GM21515 (cell line): ENCODE data around the gene ATXN1.

Source experiments
- ATAC-seq: cut with Tn5 transposase; IDR thresholded peaks from one replicate; pipeline ENCODE4 v1.9.1; 2021; ENCODE audit not compliant: unreplicated experiment

Gene ATXN1

GRCh38 chr6:16354692-16355091 is 406.6 kb downstream of the ATXN1 start:
- ATAC-seq: no peak

GRCh38 chr6:16352821-16353438 is 408.3 kb downstream of the ATXN1 start:
- ATAC-seq: no peak

GRCh38 chr6:16352258-16352635 is 409.0 kb downstream of the ATXN1 start:
- no peak for ATAC-seq

GRCh38 chr6:16349544-16349943 is 411.7 kb downstream of the ATXN1 start:
- ATAC-seq: no peak

DNA sequence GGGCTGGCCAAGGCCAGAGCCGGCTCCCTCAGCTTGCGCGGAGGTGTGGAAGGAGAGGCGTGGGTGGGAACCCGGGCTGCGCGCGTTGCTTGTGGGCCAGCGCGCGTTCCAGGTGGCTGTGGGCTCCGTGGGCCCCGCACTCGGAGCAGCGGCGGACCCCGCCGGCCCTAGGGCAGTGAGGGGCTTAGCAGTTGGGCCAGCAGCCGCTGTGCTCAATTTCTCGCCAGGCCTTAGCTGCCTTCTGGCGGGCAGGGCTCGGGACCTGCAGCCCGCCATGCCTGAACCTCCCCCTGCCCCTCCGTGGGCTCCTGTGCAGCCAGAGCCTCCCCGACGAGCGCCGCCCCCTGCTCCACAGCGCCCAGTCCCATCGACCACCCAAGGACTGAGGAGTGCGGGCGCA is 414.4 kb downstream of the ATXN1 start:
- ATAC-seq: no peak

- ATAC-seq: no peak
These were observed 415.6 kb downstream of the ATXN1 start for GRCh38 chr6:16345449-16346330.

DNA sequence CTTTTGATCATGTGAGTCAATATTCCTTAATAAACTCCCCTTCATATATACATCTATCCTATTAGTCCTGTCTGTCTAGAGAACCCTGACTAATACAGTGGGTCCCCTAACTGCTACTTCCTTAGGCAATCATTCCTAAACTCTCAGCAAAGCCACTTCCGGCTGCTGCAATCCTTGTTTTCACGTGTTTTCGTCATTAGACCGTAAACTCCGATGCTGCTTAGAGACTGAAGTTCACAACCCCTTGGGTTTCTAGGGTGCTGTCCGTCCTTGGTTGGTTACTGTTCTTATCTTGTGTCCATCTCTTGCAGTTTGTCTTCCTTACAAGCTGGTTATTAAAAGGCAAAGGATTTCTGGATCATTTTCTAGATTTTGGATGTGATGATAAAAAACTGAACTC is 416.5 kb downstream of the ATXN1 start:
- no peak for ATAC-seq

- no peak for ATAC-seq
These were observed 417.7 kb downstream of the ATXN1 start for GRCh38 chr6:16343593-16343992.

- ATAC-seq: no peak
These were observed 422.0 kb downstream of the ATXN1 start for GRCh38 chr6:16339265-16339587.

- ATAC-seq: no peak
These were observed 422.5 kb downstream of the ATXN1 start for GRCh38 chr6:16338577-16339264.

DNA sequence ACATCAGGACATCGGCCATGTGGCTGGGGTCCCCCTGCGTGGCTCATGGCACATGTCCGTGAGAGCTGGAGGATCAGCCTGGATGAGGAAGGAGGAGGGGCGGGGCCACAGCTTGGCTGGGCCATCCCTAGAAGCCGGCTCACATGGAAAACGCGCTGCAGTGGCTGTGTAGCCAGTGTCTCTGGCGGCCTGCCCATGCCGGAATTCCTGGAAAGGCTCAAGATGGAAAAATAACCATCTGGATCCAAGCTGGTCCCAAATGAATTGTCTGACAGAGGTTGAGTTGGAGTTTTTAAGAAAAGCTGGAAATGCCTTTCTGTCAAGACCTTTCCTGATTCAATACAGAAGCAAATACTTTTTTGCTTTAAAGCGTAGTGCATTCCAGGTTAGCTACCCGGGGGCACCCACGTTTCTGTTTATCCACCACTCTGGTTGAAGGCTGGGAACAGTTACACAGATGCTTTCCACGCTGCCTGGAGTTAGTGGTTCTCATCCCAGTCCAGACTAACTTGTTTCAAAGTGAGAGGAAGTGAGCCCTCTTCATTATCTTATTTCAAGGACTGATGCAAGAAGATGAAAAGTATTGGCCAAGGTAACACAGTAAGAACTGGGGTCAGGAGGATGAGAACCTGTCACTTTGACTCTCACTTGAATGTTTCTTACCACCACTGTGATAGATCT is 423.8 kb downstream of the ATXN1 start:
- no peak for ATAC-seq

- ATAC-seq: no peak
These were observed 424.4 kb downstream of the ATXN1 start for GRCh38 chr6:16336911-16337294.

DNA sequence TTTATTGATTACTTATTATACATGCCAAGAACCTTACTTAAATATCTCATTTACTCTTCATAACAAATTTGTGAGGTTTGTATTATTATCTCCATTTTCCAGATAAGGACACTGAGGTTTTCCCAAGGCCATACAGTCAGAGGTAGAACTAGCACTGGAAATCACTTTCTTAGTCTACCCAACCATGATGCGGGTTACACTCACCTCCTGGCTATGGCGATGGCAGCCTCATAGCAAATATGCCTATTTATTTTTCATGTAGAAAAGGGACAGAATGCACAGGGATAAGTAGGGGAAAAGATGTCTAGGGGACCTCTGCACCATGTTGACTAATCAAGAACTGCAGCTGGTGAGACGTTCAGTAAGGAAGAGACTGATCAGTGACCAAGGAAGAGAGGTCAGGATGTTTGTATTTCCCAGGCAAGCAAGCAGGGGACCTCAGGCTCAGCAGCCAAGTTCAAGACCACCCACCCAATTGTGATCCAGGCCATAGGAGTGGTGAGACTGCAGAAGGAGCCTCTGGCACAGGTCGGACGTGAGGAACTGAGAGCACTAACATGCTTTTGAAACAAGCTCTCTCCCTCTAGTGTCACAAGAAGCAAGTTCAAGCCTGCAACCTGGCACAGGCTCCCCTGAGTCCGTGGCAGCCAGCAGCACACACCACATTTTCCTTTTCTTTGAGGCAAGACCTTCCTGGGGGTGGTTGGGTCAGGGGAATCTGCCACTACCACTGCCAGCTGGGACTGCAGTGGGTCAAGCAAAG is 425.0 kb downstream of the ATXN1 start:
- no peak for ATAC-seq

GRCh38 chr6:16335176-16335575 is 426.1 kb downstream of the ATXN1 start:
- ATAC-seq: no peak

DNA sequence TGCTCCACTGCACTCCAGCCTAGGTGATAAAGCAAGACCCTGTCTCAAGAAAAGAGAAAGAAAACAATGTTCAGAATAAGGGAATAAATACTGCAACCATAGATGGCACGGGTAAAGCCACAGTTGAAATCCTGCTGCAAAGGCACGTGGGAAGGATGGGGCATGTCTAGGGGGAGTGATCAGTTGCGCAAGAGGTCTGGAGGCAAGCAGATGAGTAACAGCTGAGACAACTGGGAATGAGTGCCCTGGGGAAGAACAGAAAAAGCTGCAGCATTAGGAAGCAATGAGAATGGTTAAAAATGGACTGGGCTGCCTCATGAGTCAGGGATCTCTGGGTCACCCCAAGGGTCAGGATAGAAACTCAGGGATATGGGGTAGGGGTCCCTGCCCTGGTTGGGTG is 426.6 kb downstream of the ATXN1 start:
- ATAC-seq: no peak

- ATAC-seq: no peak
These were observed 427.7 kb downstream of the ATXN1 start for GRCh38 chr6:16333580-16333979.

DNA sequence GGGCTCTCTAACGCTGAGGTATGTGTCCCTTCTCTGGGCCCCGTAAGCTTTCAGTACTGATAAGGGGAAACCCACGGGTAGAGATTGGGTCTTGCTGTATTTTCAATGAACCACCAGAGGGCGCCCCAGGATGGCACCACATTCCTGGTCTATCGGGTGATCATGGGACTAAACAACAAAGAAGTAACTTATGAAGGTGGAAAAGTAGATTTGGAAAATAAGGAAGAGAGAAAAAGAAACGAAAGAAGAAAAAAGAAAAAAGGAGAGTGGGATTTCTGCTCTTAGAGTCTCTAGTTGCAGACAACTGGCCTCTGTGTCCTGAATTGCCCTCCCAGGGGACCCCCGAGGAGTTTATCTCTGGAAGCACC is 429.1 kb downstream of the ATXN1 start:
- peak; percentile 87 for ATAC-seq

GRCh38 chr6:16331384-16332174 is 429.7 kb downstream of the ATXN1 start:
- peak; percentile 38 for ATAC-seq

GRCh38 chr6:16329233-16329632 is 432.0 kb downstream of the ATXN1 start:
- no peak for ATAC-seq

- no peak for ATAC-seq
These were observed 433.4 kb downstream of the ATXN1 start for GRCh38 chr6:16327777-16328325.
